Esophagus squamous epithelium (tissue), 4 donors: ENCODE measurements around the gene KCNQ1.

Source experiments
- CTCF ChIP-seq, 6 experiments: fragments of 450-650 bp in 4 of 6; fragments of 200-600 bp in 2 of 6; sonication (generic) in 2 of 6; IDR thresholded peaks; one replicate each; pipeline ENCODE4 v1.5.1; 2016 to 2019; ENCODE audit warnings: antibody characterized with exemption in 6 of 6, mild to moderate bottlenecking in 4 of 6, moderate library complexity in 4 of 6
- POLR2A ChIP-seq, 4 donors: fragments of 450-650 bp; IDR thresholded peaks; one replicate each; pipeline ENCODE4 v1.6.1; 2017; ENCODE audit warnings: antibody characterized with exemption in 4 of 4, mild to moderate bottlenecking in 4 of 4, moderate library complexity in 3 of 4

GRCh38 chr11:2414616-2415015, 30.2 kb upstream of the KCNQ1 start:
- TF ChIP-seq CTCF (IDR thresholded peaks at IDR 0.05) (no peak), POLR2A (IDR thresholded peaks at IDR 0.05) (no peak)
